Activated CD4-positive, alpha-beta memory T cell treated with anti-CD3 and anti-CD28 coated beads, Interleukin-2, amount 10 ng/mL, durations not matched to agents 7 days and 5 days (primary cell): Measurements from ENCODE around the gene RNF19B. TPM values are rescaled to one million over a fixed set of nuclear protein-coding genes. Genes with fewer than 3 reads are reported as not detected.

Experiments
- CTCF ChIA-PET: fragments of 350-600 bp; sonication (Branson Sonifier 250); formaldehyde crosslinking; loops from one replicate; lab custom pipeline; 2021; ENCODE audit warnings: antibody characterized with exemption, inconsistent platforms; lab: Charles Lee
- POLR2A ChIA-PET: fragments of 350-600 bp; sonication (Branson Sonifier 250); formaldehyde crosslinking; loops from one replicate; lab custom pipeline; 2021; ENCODE audit warnings: antibody characterized with exemption; lab: Charles Lee
- DNase-seq: peaks from one replicate; pipeline ENCODE4 v3.0.0-alpha.2; 2020
- H3K27ac Mint-ChIP-seq: one replicate; pipeline ENCODE4 v1.8.0; 2021; ENCODE audit warnings: mild to moderate bottlenecking, mixed read lengths
- H3K27me3 Mint-ChIP-seq: one replicate; pipeline ENCODE4 v1.8.0; 2021; ENCODE audit warnings: mixed read lengths
- H3K36me3 Mint-ChIP-seq: one replicate; pipeline ENCODE4 v1.8.0; 2021; ENCODE audit warnings: low read depth, mixed read lengths
- H3K4me1 Mint-ChIP-seq: one replicate; pipeline ENCODE4 v1.8.0; 2021; ENCODE audit warnings: mixed read lengths
- H3K4me3 Mint-ChIP-seq: one replicate; pipeline ENCODE4 v1.8.0; 2021; ENCODE audit warnings: mild to moderate bottlenecking, mixed read lengths
- H3K9me3 Mint-ChIP-seq: one replicate; pipeline ENCODE4 v1.8.0; 2021; ENCODE audit warnings: mixed read lengths
- total RNA-seq, 2 experiments: library from RNA; stranded (reverse); gene quantifications; one replicate each; pipeline ENCODE4 v1.2.3, GENCODE V29; 2021

Gene RNF19B, protein sequence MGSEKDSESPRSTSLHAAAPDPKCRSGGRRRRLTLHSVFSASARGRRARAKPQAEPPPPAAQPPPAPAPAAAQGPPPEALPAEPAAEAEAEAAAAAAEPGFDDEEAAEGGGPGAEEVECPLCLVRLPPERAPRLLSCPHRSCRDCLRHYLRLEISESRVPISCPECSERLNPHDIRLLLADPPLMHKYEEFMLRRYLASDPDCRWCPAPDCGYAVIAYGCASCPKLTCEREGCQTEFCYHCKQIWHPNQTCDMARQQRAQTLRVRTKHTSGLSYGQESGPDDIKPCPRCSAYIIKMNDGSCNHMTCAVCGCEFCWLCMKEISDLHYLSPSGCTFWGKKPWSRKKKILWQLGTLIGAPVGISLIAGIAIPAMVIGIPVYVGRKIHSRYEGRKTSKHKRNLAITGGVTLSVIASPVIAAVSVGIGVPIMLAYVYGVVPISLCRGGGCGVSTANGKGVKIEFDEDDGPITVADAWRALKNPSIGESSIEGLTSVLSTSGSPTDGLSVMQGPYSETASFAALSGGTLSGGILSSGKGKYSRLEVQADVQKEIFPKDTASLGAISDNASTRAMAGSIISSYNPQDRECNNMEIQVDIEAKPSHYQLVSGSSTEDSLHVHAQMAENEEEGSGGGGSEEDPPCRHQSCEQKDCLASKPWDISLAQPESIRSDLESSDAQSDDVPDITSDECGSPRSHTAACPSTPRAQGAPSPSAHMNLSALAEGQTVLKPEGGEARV
- 10 to 100 TPM; 42.9 to 46.9 TPM for total RNA-seq

DNA sequence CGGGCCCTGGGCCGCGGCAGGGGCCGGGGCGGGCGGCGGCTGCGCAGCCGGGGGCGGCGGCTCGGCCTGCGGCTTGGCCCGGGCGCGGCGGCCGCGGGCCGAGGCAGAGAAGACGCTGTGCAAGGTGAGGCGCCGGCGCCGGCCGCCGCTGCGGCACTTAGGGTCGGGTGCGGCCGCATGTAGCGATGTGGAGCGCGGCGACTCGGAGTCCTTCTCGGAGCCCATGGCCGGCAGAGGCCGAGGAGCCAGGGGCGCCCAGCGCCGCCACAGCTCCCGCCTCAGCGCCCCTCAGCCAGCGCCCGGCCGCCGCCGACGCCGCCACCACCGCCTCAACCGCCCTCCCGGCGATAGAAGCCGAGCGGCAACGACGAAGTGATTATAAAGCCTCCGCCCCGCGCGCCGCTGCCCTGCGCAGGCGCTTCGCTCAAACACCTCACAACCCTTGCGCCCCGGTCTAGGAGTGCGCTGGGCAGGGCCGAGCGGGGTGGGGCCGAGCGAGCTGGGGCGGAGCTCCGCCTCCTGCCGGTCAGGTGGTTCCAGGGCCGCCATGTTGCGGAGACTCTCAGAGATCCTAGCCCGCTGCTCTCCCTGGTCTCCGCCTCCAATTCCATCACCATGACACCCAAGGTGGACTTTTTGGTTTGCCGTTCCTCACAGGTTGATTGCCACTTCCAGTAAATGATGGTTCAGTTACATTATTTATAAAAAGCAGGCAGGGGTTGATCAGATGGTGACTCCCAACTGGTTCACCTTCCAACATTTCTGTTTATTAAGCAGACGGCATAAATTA, at the start of gene RNF19B:
Gene RNF19B, minus strand, starts transcription at position 349 of the 790 bp plus-strand sequence. Its CDS starts 124 bp downstream, at position 225.
- peak; percentile 96 for DNase-seq
- Mint-ChIP-seq H3K4me1 (peaks cover 60% of the 10 kb centered on the region), H3K27ac (peak within 1 kb of the TSS; percentile 85), H3K9me3 (peaks cover 3% of the 10 kb centered on the region), H3K27me3 (peaks cover 3% of the 10 kb centered on the region), H3K36me3 (peaks cover 15% of the 10 kb centered on the region), H3K4me3 (peak within 1 kb of the TSS; percentile 79)
- ChIA-PET POLR2A (interaction anchor here (0.7 to 4.1 kb wide), 22 partner anchors 9 to 314 kb away, joined by 3 to 46 read pairs (median 6); partner anchors contain the start of genes RBBP4 and ZBTB8OS), CTCF (interaction anchor here (0.6 to 2.6 kb wide), 13 partner anchors 9 to 465 kb away, joined by 3 to 10 read pairs (median 3); no protein-coding TSS in a partner anchor)

- CTCF ChIA-PET, result no interaction called here
- no peak for DNase-seq
- Mint-ChIP-seq H3K4me3 (no peak overlapping the region), H3K27ac (no peak overlapping the region), H3K4me1 (peaks cover 10% of the 10 kb centered on the region), H3K36me3 (peaks cover 69% of the 10 kb centered on the region), H3K9me3 (no peaks in the 10 kb centered on the region), H3K27me3 (no peaks in the 10 kb centered on the region)
- POLR2A ChIA-PET, result no interaction called here
These were observed 49.2 kb upstream of the RNF19B start for GRCh38 chr1:33013791-33014190.

DNA sequence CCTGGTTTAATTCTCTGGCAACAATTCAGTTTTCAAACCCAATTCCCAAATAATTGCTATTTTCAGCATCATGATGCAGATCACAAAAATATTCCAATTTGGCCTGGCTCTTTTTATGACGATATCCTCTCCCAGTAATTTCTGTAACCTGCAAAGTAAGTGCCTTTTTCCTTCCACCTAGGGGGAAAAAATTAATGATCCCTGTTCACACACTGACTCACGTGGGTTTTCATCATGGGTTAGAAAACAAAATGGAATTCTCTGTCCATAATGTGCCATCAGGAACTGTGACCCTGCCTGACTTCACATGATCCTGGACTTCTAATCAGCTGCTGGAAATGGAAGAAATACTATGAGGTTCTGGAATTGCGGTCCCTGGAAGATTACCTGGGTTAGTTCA, 47.6 kb upstream of the RNF19B start:
- Mint-ChIP-seq H3K9me3 (no peaks in the 10 kb centered on the region), H3K27me3 (no peaks in the 10 kb centered on the region), H3K36me3 (peaks cover 69% of the 10 kb centered on the region), H3K27ac (no peak overlapping the region), H3K4me3 (no peak overlapping the region), H3K4me1 (peaks cover under 1% of the 10 kb centered on the region)
- no peak for DNase-seq
- ChIA-PET CTCF (no interaction called here), POLR2A (no interaction called here)

DNA sequence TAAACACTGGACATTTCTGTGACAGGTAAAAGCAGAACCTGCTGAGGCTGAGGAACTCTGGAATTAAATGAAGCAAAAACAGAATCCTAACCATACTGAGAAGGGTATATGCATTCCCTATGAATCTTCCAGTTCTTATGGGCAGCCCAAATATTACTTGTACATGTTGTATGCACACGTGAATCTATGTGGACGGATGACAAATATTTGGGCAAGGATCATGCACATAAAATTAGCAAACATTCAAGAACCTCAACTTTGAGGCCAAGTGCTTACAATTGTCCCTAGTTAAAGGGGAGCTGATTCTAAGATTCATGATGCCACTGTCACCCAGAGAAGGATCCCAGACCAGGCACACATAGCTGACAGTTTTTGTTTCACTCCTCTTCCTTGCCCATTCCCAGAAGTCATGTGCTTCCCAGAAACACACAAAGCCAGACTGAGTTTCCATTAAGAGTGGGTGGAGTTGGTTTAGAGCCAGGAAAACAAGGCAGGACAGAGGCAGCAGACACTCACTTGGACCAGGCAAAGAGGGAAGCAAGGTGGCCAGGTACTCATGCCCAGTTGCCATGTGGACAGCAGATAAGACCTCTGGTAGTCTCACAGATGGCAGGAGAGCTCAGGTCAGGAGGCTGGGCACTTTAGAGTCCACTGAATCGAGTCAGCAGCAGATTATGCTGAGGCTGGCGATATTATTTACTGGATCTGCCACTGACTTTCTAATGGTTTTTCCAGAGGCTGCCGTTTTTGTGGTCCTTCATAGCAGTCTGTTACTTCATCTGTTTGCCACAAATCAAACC, 46.5 kb upstream of the RNF19B start:
- no peaks in the 10 kb centered on the region for H3K9me3 Mint-ChIP-seq
- no peak overlapping the region for H3K4me3 Mint-ChIP-seq
- H3K27ac Mint-ChIP-seq, result no peak overlapping the region
- POLR2A ChIA-PET, result interaction anchor here (0.9 kb wide), 1 partner anchor 10 kb away, joined by 3 read pairs; no protein-coding TSS in a partner anchor
- no peak for DNase-seq
- H3K27me3 Mint-ChIP-seq, result no peaks in the 10 kb centered on the region
- CTCF ChIA-PET, result no interaction called here
- H3K36me3 Mint-ChIP-seq, result peaks cover 75% of the 10 kb centered on the region
- H3K4me1 Mint-ChIP-seq, result peaks cover 5% of the 10 kb centered on the region

DNA sequence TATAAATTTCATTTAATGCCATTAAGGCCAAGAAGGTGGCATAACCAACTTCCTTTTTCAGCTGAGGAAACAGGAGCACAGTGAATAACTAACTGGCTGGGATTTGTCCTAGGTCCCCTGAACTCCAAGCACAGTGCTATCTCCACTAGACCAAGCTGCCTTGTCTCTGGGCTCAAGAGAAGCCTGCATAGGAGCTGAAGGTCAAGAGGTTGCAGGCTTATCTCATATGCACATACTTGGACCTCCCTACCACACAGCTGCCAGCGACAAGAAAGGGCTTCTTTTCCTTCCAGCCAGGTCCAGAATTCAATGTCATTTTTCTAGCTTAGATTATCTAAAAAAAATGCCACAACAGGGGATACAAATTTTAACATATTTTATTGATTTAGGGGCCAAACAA, 45.0 kb upstream of the RNF19B start:
- Mint-ChIP-seq H3K9me3 (no peaks in the 10 kb centered on the region), H3K27me3 (no peaks in the 10 kb centered on the region), H3K4me3 (no peak overlapping the region), H3K27ac (no peak overlapping the region), H3K4me1 (peaks cover 15% of the 10 kb centered on the region), H3K36me3 (peaks cover 86% of the 10 kb centered on the region)
- ChIA-PET POLR2A (interaction anchor here (1.4 to 1.7 kb wide), 2 partner anchors 16 to 45 kb away, joined by 5 read pairs; partner anchors contain the start of gene RNF19B), CTCF (interaction anchor here (0.8 to 1.3 kb wide), 3 partner anchors 9 to 45 kb away, joined by 3 to 4 read pairs (median 3); no protein-coding TSS in a partner anchor)
- no peak for DNase-seq

DNA sequence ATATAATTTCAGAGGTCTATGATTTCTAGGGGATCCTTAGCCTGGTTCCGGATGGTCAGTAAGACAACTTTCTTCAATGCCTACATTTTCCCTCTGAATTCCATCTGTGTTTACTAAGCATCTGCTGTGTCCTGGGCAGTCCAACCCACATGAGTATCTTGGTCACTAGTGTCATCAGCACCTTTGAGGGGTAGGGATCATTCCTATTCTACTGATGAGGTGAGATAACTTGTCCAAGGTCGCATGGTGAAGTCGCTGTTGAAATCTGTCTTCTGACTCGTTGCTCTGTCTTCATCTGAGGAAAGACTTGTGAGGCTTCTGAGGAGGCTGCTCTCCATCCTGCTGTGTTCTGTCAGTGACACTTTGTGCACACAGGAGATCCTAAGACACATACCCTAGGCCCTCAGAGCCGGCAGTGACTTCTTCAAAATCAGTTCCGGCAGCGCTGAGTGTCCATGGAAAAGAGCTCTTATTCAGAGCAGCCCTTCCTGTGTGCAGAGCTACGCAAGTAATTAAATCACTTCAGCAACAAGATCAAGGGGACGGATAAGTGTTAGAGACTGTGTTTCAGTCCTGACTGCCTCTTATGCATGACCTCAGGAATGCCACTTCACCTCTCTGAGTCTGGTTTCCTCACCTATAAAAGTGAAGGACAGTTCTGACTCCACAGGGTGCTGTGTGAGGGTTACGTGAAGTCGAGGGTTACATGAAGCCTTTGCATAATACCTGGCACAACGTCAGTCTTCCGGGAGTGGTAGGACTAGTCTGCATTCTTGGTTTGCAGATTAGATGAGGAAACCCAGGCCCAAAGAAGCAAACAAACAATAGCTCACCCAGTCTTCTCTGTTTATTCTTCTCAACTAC, 43.7 kb upstream of the RNF19B start:
- ChIA-PET POLR2A (interaction anchor here (0.7 to 1.9 kb wide), 4 partner anchors 9 to 30 kb away, joined by 3 to 5 read pairs (median 4); no protein-coding TSS in a partner anchor), CTCF (interaction anchor here (0.9 to 1.3 kb wide), 6 partner anchors 8 to 91 kb away, joined by 3 to 4 read pairs (median 3); no protein-coding TSS in a partner anchor)
- Mint-ChIP-seq H3K4me3 (no peak overlapping the region), H3K36me3 (peaks cover 75% of the 10 kb centered on the region), H3K9me3 (no peaks in the 10 kb centered on the region), H3K27ac (no peak overlapping the region), H3K4me1 (peaks cover 17% of the 10 kb centered on the region), H3K27me3 (no peaks in the 10 kb centered on the region)
- DNase-seq, result no peak

DNA sequence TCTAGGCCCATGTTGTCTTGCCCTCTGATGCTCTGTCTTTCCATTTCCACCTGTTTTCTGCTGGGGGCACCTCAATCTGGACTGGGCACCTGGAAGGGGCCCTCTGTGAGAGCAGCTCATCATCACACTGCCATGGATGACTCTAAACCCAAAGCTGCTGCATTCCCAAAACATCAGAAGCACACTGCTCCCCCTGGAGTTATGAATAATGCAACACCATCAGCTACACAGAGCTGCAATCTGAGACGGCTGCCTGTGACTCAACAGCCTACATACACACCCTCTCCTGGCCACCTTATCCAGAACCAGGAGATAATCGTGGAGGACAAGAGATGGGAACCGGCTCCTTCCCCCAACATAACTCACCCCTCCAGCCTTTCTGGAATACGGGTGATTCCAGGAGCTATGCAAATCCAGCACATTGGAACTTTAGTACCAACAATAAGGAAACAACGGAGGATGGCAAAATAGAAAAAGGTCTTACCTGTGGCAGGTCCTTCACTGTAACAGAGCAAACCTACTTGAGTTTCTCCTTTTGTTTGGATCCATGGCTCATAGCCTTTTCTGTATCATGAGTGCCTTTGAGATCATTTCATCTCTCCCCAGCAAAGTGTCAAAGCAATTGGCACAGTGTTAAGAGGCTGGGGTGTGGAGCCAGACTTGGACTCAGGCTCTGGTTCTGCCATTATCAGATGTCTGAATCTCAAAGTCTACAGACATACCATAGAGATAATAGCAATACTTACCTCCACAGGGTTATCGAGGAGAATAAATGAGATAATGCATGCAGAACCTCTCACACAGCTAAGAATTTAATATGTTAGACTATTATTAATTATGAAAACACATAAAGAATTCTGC, 42.8 kb upstream of the RNF19B start:
- ChIA-PET POLR2A (interaction anchor here (1.1 to 1.9 kb wide), 3 partner anchors 18 to 131 kb away, joined by 3 to 5 read pairs (median 3); no protein-coding TSS in a partner anchor), CTCF (interaction anchor here (0.5 to 2.9 kb wide), 9 partner anchors 9 to 88 kb away, joined by 3 to 32 read pairs (median 4); no protein-coding TSS in a partner anchor)
- Mint-ChIP-seq H3K36me3 (peaks cover 70% of the 10 kb centered on the region), H3K4me3 (no peak overlapping the region), H3K27me3 (no peaks in the 10 kb centered on the region), H3K27ac (no peak overlapping the region), H3K9me3 (no peaks in the 10 kb centered on the region), H3K4me1 (peaks cover 20% of the 10 kb centered on the region)
- no peak for DNase-seq

DNA sequence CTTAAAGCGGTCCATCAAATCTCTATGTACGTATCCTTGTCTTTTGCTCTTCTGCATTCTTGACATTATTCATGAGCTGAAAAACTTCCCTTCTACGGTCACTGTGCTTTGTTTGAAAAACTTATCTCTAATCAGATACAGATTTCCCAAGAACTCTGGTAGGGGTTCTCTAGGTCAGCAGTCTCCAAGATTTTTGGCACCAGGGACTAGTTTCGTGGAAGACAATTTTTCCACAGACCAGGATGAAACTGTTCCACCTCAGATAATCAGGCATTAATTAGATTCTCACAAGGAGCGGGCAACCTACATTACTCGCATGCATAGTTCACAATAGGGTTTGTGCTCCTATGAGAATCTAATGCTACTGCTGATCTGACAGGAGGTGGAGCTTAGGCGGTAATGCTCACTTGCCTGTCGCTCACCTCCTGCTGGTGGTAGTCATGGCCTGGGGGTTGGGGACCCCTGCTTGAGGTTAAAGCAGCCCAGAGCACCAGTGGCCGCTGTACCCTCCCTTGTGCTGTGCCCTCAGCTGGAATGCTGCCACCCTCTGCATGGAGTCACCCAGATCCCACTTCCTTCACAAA, 41.3 kb upstream of the RNF19B start:
- peaks cover 55% of the 10 kb centered on the region for H3K36me3 Mint-ChIP-seq
- no peaks in the 10 kb centered on the region for H3K27me3 Mint-ChIP-seq
- peaks cover 25% of the 10 kb centered on the region for H3K4me1 Mint-ChIP-seq
- ChIA-PET POLR2A (interaction anchor here (0.8 to 1.9 kb wide), 3 partner anchors 11 to 41 kb away, joined by 3 to 6 read pairs (median 5); partner anchors contain the start of gene RNF19B), CTCF (interaction anchor here (1.7 to 2.9 kb wide), 3 partner anchors 14 to 74 kb away, joined by 4 to 32 read pairs (median 7); no protein-coding TSS in a partner anchor)
- H3K9me3 Mint-ChIP-seq, result no peaks in the 10 kb centered on the region
- no peak overlapping the region for H3K4me3 Mint-ChIP-seq
- no peak overlapping the region for H3K27ac Mint-ChIP-seq
- no peak for DNase-seq

DNA sequence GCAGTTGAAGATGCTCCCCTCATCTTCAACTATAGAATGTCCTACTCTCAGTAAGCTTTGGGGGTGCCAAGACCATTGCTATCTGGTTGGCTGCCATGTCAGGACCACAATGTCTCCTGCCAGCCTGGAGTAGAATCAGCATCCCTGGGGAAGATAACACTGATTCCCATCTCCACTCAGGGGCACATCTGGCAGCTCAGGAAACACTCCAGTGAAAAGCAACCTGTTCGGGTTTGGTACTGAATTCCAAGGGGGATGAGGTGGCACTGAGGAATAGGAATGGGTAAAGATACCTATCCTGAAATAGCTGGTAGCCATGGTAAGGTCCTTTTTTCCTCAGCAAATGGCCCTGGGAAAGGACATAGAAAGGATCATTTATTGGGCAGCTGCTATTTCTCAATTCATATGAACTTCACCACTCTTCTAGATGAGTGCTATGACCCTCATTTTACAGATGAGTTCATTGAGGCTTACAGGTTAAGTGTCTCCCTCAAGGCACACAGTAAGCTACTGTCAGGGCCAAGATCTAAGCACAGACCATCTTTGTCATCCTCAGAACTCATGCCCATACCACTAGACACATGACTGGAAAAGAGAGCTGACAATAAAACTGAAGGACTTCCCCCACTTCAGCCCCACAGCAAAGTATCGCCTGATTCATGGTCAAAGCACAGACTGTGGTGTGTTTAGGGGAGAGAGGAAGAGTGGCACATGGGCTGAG, 40.7 kb upstream of the RNF19B start:
- H3K4me1 Mint-ChIP-seq, result peaks cover 26% of the 10 kb centered on the region
- POLR2A ChIA-PET, result interaction anchor here (0.8 to 1.4 kb wide), 2 partner anchors 10 to 41 kb away, joined by 3 to 6 read pairs; partner anchors contain the start of gene RNF19B
- no peak for DNase-seq
- CTCF ChIA-PET, result interaction anchor here (1.8 to 2.9 kb wide), 2 partner anchors 13 to 73 kb away, joined by 4 to 32 read pairs; no protein-coding TSS in a partner anchor
- H3K27me3 Mint-ChIP-seq, result no peaks in the 10 kb centered on the region
- H3K4me3 Mint-ChIP-seq, result no peak overlapping the region
- H3K27ac Mint-ChIP-seq, result no peak overlapping the region
- H3K36me3 Mint-ChIP-seq, result peaks cover 50% of the 10 kb centered on the region
- H3K9me3 Mint-ChIP-seq, result no peaks in the 10 kb centered on the region
